NK-92 (cell line): ENCODE data around the gene SASH3.

Experiments used
- DNase-seq: peaks from one replicate; lab custom pipeline; 2025; ENCODE audit not compliant: unreplicated experiment; lab: John Stamatoyannopoulos, UW

Gene SASH3

GRCh38 chrX:129782706-129783105 is 3.0 kb downstream of the SASH3 start:
- no peak for DNase-seq

GRCh38 chrX:129783291-129783713 is 3.6 kb downstream of the SASH3 start:
- DNase-seq = no peak

DNA sequence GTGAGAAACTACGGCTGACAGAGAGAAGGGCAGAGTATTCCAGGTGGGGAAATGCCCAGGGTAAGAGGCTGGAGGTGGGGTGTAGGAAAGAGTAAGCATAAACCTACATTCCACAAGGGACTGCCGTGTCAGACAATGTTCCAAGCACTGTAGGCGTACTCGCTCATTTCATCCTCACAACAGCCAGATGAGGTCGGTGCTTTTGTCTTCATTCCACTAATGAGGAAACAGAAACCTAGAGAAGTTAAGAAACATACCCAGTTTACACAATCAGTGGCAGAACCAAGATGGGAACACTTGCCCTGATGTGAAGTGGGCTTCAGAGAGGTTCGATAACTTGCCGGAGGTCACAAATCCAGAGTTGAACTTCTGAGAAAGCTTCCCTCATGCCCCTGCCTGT is 4.6 kb downstream of the SASH3 start:
- DNase-seq = no peak

DNA sequence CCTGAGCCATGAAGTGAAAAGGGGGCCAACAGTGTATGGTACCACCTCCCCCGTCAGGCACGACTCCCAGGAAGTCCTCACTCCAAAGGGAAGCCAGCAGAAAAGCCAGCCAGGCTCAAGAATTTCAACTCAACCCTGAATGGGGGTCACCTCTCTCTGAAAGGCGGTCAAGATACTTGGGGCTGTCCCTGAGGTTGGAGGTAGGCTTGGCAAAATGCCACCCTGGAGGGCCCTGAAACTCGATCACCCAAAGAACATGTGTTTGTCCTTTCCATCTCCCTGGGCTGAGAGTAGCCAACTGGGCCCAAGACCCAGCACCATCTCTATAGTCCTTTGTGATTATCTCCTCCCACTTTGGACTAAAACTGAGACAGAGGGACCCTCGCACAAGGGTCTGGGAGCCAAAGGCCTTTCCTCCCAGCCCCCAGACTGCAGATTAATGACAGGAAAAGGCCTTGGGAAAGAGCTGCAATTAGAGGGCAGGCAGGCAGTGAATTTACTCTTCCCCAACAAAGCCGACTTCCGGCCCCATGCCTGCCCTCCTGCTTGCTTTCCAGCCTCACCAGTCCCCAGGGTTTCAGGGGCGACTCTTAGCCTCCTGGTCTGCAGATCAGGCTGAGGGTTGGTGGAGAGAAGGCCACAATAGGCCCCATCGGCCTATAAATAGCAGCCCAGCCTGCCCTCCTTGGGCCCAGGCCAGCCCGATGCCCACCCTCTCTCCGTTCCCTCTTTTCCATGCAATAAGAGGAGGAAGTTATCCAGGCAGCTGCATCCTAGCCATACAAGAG is 5.6 kb downstream of the SASH3 start:
- DNase-seq = no peak

DNA sequence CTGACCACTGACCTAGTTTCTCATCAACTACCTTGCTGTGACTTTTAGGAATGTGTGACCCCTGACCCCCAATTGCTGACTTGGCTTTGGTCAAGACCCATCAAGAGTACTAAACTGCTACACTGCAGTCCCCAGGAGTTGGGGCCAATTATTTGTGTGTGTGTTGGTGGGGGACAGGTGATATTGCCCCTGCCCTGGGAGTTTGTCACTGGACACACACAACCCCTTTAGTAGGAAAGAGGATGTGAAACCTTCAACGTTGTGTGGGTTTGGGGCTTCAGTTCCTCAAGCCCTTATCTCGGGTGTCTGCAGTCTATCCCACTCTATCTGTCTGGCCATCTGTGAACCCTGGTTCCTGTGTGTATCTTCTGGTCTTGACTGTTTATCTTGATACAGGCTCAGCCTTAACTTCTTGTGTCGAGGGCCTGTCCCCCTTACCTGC is 6.5 kb downstream of the SASH3 start:
- DNase-seq = no peak

DNA sequence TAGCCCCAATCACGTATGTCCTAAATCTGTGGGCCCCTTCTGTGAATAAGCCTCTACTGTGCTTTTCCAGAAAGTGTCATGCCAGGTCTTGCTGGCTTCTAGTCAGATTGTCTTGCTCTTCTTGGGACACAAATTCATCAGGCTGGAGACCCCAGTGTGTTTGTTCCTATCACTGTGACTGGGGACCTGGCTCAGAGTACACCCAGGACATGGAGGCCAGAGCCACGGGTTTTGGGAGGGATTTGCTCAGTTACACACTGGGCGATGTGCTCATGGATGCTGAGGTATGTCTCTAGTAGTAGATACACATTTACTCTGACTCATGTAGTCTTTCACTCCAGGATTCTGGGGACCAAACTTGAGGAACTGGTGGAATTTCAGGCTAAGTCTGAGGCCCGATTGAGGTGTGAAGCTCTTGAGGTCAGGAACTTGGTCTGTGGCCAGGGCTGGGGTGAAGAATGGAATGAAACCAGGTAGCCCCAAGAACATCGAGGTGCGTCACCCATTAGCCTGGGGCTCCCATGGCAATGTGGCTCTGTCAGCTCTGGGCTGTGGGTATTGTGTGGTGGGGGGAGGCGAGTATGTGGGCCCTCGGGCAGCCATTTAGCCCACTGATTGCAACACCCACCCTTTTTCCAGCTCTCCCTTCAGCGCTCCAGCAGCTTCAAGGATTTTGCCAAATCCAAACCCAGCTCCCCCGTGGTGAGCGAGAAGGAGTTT is 7.7 kb downstream of the SASH3 start:
- DNase-seq = no peak

DNA sequence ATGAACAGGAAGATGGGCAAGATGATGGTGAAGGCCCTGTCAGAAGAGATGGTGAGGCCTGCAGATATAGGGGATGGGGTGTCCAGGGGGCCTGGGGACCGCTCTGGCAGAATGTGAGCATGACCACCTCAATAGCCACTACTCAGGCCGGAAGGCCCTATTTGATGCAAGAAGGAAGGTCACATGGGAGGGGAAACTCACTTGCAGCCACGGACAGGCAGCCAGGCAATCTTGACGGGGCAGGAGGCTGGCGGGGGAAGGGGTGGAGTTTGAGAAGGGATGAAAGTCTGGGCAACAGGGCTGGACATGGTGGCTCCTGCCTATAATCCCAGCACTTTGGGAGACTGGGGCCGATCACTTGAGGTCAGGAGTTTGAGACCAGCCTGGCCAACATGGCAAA is 8.8 kb downstream of the SASH3 start:
- no peak for DNase-seq

- DNase-seq = no peak
These were observed 10.4 kb downstream of the SASH3 start for GRCh38 chrX:129790146-129790545.

DNA sequence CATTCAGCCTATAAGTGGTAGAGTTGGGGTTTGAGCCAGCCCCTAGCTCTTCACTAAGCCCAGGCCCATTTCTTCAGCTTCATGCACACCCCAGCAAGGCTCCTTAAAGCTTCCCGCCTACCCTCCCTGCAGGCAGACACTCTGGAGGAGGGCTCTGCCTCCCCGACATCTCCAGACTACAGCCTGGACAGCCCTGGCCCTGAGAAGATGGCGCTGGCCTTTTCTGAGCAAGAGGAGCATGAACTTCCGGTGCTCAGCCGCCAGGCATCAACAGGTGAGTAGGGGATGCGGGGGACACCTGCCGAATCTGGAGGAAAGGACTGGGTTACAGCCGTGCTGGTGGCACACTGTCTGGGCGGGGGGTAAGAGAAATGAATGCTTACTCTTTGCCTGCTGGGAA is 11.1 kb downstream of the SASH3 start:
- DNase-seq = no peak

DNA sequence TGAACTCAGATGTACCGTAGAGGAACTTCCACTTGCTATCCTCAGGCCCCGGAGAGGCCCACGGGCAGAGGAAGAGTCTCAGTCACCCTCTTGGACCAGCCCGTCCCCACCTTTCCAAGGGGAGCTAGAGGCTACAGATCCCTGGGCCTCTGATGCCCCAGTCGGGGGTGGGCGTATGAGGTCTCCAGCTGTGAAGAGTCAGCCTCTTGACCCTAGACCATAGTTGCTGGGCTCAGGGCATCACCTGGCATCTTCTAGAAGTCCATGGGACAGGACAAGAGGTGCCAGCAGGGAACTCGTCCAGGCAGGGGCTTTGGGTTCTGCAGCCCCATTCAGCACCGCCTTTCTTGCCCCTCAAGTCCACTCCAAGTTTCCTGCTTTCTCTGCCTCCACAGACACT is 11.6 kb downstream of the SASH3 start:
- DNase-seq = no peak

DNA sequence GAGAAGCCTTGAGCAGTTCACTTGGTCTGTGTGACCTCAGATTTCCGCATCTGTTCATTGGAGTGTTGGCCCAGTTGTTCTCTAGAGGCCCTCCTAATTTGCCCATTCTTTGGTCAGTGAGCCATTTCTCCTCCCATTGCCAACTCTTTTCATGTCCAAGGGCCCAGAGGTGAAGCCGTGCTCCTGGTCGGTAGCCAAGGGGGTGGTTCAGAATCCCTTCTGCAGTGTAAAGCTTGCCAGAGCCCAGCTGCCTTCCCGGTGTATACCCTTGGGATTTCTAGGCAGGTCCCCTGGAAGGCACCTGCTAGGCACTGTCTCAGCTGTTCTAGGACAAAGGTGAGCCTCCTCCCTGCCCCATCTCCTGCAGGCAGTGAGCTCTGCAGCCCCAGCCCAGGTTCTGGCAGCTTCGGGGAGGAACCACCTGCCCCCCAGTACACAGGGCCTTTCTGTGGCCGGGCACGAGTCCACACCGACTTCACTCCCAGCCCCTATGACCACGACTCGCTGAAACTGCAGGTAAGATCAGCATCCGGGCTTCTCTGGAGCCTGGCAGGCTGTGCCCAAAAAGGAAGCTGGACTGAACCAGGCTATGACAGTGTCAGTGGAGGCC is 12.3 kb downstream of the SASH3 start:
- no peak for DNase-seq

DNA sequence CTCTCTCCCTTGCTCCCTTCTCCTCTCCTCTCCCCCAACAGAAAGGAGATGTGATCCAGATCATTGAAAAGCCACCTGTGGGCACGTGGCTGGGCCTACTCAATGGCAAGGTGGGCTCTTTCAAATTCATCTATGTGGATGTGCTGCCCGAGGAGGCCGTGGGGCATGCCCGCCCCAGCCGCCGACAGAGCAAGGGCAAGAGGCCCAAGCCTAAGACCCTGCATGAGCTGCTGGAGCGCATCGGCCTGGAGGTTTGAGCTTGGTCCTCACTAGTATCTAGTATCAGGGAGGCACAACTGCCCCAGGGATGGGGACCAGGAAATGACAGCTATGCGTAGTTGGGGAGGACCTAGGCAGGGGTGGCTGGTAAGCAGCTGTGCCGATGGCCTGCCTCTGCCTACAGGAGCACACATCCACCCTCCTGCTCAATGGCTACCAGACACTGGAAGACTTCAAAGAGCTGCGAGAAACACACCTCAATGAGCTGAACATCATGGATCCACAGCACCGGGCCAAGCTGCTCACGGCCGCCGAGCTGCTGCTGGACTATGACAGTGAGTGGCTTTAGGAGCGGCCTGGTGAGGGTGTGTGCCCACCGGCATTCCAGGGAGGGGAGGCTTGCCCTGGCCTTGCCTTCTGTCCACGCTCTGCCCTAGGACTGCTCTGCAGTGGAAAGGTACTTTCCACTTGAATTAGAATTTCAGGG is 13.0 kb downstream of the SASH3 start:
- DNase-seq = no peak

- DNase-seq = no peak
These were observed 13.9 kb downstream of the SASH3 start for GRCh38 chrX:129793604-129794191.

- no peak for DNase-seq
These were observed 15.8 kb downstream of the SASH3 start for GRCh38 chrX:129795584-129795983.

DNA sequence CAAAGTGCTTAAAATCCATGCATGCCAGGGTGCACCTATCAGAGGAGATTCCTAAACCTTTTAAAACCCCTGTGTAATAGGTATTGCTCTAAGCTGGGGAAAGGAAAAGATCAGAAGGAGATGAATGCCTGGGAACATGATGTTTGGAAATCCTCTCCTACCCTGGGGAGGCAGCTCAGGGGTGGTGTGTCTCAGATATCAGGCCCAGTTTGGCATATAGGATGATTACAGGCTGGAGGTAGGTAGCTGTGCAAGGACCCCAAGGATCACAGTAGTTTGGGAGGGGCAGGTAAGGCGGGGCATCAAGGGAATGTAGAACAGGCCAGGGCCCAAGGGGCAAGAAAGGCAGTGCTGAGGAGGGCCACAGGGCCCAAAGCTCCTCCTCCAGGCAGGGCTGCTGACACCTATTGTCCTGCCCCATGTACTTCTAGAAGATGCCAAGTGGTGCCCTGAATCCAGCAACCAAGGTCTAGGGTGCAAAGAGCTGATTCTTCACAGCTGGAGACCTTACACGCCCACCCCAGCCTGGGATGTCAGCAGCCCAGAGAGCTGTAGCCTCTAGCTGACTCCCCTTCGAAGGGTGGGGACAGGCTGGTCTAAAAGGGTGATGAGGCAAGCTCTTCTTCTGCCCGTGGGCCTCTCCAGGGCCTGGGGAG is 17.6 kb downstream of the SASH3 start:
- no peak for DNase-seq

DNA sequence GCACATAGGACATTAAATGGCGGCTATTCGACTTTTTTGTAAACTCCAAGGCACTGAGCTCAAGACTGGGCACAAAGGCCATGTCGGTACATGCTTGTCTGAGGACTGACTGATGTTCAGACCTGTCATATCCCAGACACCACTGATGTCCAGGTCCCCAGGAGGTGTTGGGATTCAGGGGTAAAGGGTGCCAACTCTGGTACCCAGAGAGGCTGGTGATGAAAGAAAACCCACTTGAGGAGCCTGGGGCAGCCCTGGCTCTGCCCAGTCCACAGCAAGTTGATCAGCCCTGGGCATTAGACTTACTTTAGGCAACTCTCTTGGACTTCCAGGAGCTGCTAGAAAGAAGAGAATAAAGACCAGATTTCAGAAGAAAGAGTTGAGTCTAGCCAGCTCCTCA is 18.7 kb downstream of the SASH3 start:
- no peak for DNase-seq

DNA sequence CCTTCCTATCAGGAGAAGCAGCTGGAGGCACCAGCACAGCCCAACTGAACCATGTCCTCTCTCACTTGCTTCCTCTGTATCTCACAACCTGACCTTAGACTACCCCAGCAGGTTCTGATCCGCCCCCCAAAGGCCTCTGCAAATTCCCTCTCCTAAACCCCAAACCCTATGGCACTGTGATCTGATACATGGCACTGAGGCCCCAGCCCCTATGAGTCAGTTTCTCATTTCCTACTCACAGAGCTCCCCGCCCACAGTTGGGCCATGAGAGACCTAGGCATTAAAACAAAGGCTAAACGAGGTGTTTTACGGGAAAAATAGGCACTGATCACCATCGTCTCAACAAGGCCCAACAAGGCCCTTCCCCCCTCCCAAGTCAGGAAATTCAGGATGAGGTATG is 19.1 kb downstream of the SASH3 start:
- no peak for DNase-seq

DNA sequence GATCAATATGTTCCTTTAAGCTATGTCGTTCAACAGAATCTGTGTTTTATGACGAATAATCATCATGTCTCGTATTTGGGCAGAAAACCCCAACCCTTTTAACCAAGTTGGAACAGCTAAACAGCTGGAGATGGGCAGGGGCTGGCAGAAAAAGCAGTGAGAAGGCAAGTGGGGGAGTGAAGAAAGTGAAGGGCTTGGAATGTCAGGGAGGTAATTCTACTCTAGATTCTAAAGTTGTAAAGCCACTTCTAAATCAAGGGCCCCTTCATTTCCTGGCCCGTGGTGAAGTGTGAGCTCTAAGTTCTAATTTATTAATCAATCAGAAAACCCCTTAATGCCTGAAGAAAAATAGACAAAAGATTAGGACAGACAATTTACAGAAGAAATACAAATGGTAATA is 20.4 kb downstream of the SASH3 start:
- no peak for DNase-seq

GRCh38 chrX:129802863-129803262 is 23.1 kb downstream of the SASH3 start:
- no peak for DNase-seq

DNA sequence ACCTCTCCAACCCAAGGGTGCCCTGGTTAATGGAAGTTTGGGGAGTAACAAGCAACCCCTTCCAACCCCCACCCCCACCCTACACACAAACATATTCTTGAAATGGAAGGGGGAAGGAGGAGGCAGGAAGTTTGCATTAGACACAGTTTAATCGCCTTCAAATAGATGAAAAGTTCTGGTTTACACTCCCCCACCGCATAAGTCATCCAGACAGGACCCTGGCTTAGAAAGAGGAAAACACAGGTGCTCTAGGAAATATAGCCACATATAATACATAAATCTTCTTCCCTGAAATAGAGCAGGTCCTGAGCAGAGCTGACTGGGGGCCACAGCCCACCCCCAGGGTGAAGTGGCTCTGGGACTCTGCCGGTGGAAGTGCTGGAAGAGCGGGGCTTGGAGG is 25.1 kb downstream of the SASH3 start:
- no peak for DNase-seq
